CD4-positive, alpha-beta T cell treated with Interferon gamma for 1 hour (primary cell): ENCODE measurements around the gene NECTIN2.
"Not testable (repeated sequence)": the region's sequence is repeated elsewhere in the genome, so short reads cannot be mapped to it uniquely, and the experiment has no call there.

Experiments
- DNase-seq: peaks from one replicate; pipeline ENCODE4 v3.0.0-alpha.2; 2020

NECTIN2 gene

GRCh38 chr19:44911896-44912295 is 65.8 kb downstream of the NECTIN2 start:
- DNase-seq = not testable (repeated sequence)

GRCh38 chr19:44912854-44913253 is 66.8 kb downstream of the NECTIN2 start:
- no peak for DNase-seq

GRCh38 chr19:44913512-44914432 is 67.7 kb downstream of the NECTIN2 start:
- DNase-seq = not testable (repeated sequence)

GRCh38 chr19:44914433-44915206 is 68.5 kb downstream of the NECTIN2 start, which contains the start of gene APOC1:
TSS of gene APOC1 (plus strand) at chr19:44914608. CDS start at chr19:44914892, 284 bp downstream.
- peak; percentile 77 for DNase-seq

- no peak for DNase-seq
Observed at GRCh38 chr19:44924243-44924725, 78.2 kb downstream of the NECTIN2 start.

- DNase-seq = peak; percentile 20
Observed at GRCh38 chr19:44925114-44925891, 79.2 kb downstream of the NECTIN2 start.

GRCh38 chr19:44926245-44927077 is 80.4 kb downstream of the NECTIN2 start:
- DNase-seq = not testable (repeated sequence)

- DNase-seq = no peak
Observed at GRCh38 chr19:44927746-44928145, 81.6 kb downstream of the NECTIN2 start.

- no peak for DNase-seq
Observed at GRCh38 chr19:44930088-44930487, 84.0 kb downstream of the NECTIN2 start.

- no peak for DNase-seq
Observed at GRCh38 chr19:44931541-44931940, 85.4 kb downstream of the NECTIN2 start.
